Duodenal mucosa (tissue), 2 donors: Measurements from ENCODE around the gene ITPKC.
A peak's percentile ranks its signal among the peaks of the same experiment; 100 is the strongest.
"Not testable (repeated sequence)": the region's sequence is repeated elsewhere in the genome, so short reads cannot be mapped to it uniquely, and the experiment has no call there.

Experiments
- H3K27ac ChIP-seq: one replicate; pipeline ENCODE4 v1.7.0; 2013; ENCODE audit warnings: low read depth, low read length
- H3K27me3 ChIP-seq, 2 donors: one replicate each; pipeline ENCODE4 v1.7.0; 2013; ENCODE audit warnings: low read length in 2 of 2, control low read depth in 1 of 2; ENCODE audit not compliant: insufficient read depth in 2 of 2, control insufficient read depth in 1 of 2
- H3K36me3 ChIP-seq, 2 donors: one replicate each; pipeline ENCODE4 v1.7.0; 2013; ENCODE audit warnings: low read length in 2 of 2, control low read depth in 1 of 2; ENCODE audit not compliant: insufficient read depth in 2 of 2, control insufficient read depth in 1 of 2
- H3K4me1 ChIP-seq, 2 donors: one replicate each; pipeline ENCODE4 v1.7.0; 2013; ENCODE audit warnings: low read length in 2 of 2, control low read depth in 1 of 2; ENCODE audit not compliant: insufficient read depth in 2 of 2, control insufficient read depth in 1 of 2
- H3K4me3 ChIP-seq, 2 donors: one replicate each; pipeline ENCODE4 v1.7.0; 2013; ENCODE audit warnings: low read length in 2 of 2, low read depth in 1 of 2
- H3K9ac ChIP-seq, 2 donors: one replicate each; pipeline ENCODE4 v1.7.0; 2013; ENCODE audit warnings: low read length in 2 of 2, low read depth in 1 of 2
- H3K9me3 ChIP-seq, 2 donors: one replicate each; pipeline ENCODE4 v1.7.0; 2013; ENCODE audit warnings: low read length in 2 of 2, control low read depth in 1 of 2; ENCODE audit not compliant: control insufficient read depth in 1 of 2

Gene ITPKC

DNA sequence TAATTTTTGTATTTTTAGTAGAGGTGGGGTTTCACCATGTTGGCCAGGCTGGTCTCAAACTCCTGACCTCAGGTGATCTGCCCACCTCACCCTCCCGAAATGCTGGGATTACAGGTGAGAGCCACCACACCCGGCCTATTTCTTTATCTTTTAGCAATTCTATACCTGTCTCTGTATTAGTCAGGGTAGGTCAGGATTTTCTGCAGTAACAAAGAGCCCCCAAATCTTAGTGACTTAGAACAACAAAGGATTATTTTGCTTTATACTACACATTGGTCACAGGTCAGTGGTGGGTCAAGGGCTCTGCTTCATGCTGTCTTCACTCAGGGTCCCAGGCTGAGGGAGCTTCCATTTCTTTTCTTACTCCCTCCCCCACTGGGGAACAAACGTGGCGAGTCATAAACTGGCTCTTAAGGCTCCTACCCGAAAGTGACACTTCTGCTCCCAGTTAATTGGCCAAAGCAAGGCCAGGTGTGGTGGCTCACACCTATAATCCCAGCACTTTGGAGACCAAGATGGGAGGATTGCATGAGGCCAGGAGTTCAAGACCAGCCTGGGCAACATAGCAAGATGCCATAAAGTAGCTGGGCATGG lies 6.8 kb downstream of the ITPKC start:
- H3K9me3 ChIP-seq = no peaks in the 10 kb centered on the region
- peaks cover 20 to 25% of the 10 kb centered on the region in 2 donors for H3K4me1 ChIP-seq
- H3K36me3 ChIP-seq = peaks cover 14 to 45% of the 10 kb centered on the region in 2 donors

DNA sequence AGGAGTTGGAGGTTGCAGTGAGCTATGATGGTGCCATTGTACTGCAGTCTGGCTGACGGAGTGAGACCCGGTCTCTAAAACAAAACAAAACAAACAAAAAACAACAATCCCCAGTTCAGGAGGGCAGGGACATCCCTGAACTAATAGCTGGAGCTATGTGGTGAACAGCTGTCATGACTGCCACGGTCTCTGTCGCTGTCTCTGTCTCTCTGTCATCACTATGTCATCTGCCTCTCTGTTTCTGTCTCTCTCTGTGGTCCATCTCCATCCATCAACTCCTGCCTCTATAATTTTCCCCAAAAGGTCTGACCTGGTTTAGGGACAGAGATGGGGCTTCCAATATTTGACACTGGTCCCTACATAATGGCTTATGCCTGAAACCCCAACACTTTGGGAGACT lies 7.4 kb downstream of the ITPKC start:
- H3K27ac ChIP-seq = no peak overlapping the region
- H3K36me3 ChIP-seq = peaks cover 14 to 48% of the 10 kb centered on the region in 2 donors
- H3K27me3 ChIP-seq = no peaks in the 10 kb centered on the region
- H3K4me3 ChIP-seq = no peak overlapping the region
- no peak overlapping the region for H3K9ac ChIP-seq
- H3K9me3 ChIP-seq = no peaks in the 10 kb centered on the region
- H3K4me1 ChIP-seq = peaks cover 20 to 22% of the 10 kb centered on the region in 2 donors

More for the DNA sequence above, 6.8 kb downstream of the ITPKC start:
- no peak overlapping the region for H3K9ac ChIP-seq
- no peaks in the 10 kb centered on the region for H3K27me3 ChIP-seq
- no peak overlapping the region for H3K27ac ChIP-seq
- no peak overlapping the region for H3K4me3 ChIP-seq

DNA sequence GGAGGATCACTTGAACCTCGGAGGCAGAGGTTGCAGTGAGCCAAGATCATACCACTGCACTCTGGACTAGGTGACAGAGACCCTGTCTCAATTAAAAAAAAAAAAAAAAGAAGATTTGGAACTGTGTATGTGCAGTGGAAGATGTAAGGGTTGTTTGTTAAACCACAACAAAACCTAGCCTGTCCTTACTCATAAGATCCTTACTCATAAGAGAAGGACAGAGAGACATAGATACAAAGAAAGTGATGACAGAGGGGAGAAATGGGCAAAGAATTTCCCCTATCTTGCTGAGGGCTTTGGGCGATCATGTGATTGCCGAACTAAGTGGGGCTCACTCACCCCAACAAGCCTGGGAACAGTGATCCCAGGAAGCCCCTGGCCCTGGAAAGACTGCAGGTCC lies 7.9 kb downstream of the ITPKC start:
- H3K36me3 ChIP-seq = peaks cover 14 to 48% of the 10 kb centered on the region in 2 donors
- H3K9ac ChIP-seq = no peak overlapping the region
- no peak overlapping the region for H3K27ac ChIP-seq
- H3K4me3 ChIP-seq = no peak overlapping the region
- no peaks in the 10 kb centered on the region for H3K27me3 ChIP-seq
- no peaks in the 10 kb centered on the region for H3K9me3 ChIP-seq
- H3K4me1 ChIP-seq = peaks cover 14 to 17% of the 10 kb centered on the region in 2 donors

DNA sequence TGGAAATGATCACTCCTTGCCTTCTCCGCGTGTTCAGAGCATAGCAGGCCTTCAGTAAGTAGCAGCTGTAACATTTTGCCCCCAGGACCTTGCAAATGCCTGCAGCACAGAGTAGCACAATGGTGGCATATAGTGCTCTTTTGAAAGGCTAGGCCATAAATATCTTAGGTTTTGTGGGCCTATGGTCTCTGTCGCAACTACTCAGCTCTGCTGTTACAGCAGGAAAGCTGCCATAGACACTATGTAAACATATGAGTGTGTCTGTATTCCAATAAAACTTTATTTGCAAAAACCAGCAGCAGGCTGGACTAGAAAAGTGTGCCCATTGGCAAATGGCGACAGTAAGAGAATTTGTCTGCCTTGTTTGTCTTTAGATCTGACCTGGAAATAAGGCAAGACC lies 9.4 kb downstream of the ITPKC start:
- H3K36me3 ChIP-seq = peaks cover 20 to 62% of the 10 kb centered on the region in 2 donors
- H3K27me3 ChIP-seq = no peaks in the 10 kb centered on the region
- H3K27ac ChIP-seq = no peak overlapping the region
- no peak overlapping the region for H3K4me3 ChIP-seq
- no peaks in the 10 kb centered on the region for H3K9me3 ChIP-seq
- no peak overlapping the region for H3K9ac ChIP-seq
- peaks cover 5 to 8% of the 10 kb centered on the region in 2 donors for H3K4me1 ChIP-seq

DNA sequence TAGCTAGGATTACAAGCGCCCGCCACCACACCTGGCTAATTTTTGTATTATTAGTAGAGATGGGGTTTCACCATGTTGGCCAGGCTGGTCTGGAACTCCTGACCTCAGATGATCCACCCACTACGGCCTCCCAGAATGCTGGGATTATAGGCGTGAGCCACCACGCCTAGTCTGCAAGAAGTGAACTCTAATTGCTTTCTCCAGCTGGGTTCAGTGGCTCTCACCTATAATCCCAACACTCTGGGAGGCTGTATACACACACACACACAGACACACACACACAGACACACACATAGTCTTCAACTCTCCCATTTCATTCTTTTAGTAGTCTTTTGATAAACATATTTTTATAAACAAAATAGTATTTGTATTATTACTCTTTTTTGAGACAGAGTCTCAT lies 13.2 kb downstream of the ITPKC start:
- H3K4me3 ChIP-seq, H3K27me3 ChIP-seq, H3K9ac ChIP-seq, H3K9me3 ChIP-seq, H3K27ac ChIP-seq, H3K4me1 ChIP-seq: not testable (repeated sequence)
- peaks cover 34 to 78% of the 10 kb centered on the region in 2 donors for H3K36me3 ChIP-seq

DNA sequence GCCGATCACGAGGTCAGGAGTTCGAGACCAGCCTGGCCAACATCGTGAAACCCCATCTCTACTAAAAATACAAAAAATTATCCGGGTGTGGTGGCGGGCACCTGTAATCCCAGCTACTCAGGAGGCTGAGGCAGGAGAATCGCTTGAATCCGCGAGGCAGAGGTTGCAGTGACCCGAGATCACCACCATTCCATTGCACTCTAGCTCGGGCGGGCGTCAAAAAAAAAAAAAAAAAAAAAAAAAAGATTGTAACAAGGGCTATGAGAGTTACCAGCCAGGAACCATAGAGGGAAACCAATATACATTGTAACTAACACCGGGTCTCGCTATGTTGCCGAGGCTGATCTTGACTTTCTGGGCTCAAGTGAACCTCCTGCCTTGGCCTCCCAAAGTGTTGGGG lies 15.4 kb downstream of the ITPKC start:
- H3K4me3 ChIP-seq, H3K9ac ChIP-seq, H3K9me3 ChIP-seq, H3K27me3 ChIP-seq, H3K27ac ChIP-seq: not testable (repeated sequence)
- H3K36me3 ChIP-seq = peaks cover 32 to 79% of the 10 kb centered on the region in 2 donors
- H3K4me1 ChIP-seq = peaks cover 11 to 14% of the 10 kb centered on the region in 2 donors

DNA sequence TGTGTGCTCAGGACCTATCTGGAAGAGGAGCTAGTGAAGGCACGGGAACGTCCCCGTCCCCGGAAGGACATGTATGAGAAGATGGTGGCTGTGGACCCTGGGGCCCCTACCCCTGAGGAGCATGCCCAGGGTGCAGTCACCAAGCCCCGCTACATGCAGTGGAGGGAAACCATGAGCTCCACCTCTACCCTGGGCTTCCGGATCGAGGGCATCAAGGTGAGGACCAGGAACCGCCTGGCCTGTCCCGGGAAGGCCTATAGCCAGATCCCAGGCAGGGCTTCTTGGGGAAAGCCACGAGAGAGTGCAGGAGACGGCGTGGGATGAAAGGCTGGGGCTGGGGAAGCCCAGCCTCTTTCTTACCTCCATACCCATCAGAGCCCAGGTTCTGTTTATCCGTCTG lies 16.2 kb downstream of the ITPKC start:
- Histone ChIP-seq H3K9ac (no peak overlapping the region), H3K4me3 (no peak overlapping the region), H3K36me3 (peaks cover 35 to 75% of the 10 kb centered on the region in 2 donors), H3K4me1 (peaks cover 11 to 14% of the 10 kb centered on the region in 2 donors), H3K9me3 (no peaks in the 10 kb centered on the region), H3K27me3 (no peaks in the 10 kb centered on the region), H3K27ac (no peak overlapping the region)

DNA sequence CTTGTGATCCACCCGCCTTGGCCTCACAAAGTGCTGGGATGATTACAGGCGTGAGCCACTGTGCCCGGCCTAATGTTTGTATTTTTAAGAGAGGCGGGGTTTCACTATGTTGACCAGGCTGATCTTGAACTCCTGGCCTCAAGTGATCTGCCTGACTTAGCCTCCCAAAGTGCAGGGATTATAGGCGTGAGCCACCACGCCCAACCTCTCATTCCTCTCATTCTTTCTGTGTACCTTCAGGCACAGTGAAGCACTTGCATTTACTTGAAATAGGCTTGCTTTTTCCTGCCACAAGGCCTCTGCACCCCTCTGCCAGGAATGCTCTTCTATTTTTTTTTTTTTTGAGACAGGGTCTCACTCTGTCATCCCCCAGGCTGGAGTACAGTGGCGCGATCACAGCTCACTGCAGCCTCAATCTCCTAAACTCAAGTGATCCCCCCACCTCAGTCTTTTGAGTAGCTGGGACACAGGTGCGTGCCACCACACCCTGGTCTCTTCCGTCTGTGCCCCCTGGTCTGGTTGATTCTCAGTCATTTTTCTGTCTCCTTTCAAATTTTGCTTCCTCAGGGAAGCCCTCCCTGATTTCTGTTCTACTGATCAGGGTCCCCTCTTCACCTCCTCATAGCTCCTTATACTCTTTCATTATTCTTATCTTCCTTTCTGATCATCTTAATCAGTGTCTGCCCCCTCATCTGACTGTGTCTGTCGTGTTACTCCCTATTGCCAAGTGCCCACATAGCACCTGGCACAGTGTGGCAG lies 18.3 kb downstream of the ITPKC start:
- H3K9ac ChIP-seq = no peak overlapping the region
- no peak overlapping the region for H3K4me3 ChIP-seq
- peak overlapping the region; percentile 6 for H3K27ac ChIP-seq
- peaks cover 46 to 80% of the 10 kb centered on the region in 2 donors for H3K36me3 ChIP-seq
- no peaks in the 10 kb centered on the region for H3K9me3 ChIP-seq
- no peaks in the 10 kb centered on the region for H3K27me3 ChIP-seq
- H3K4me1 ChIP-seq = peaks cover 11 to 19% of the 10 kb centered on the region in 2 donors

DNA sequence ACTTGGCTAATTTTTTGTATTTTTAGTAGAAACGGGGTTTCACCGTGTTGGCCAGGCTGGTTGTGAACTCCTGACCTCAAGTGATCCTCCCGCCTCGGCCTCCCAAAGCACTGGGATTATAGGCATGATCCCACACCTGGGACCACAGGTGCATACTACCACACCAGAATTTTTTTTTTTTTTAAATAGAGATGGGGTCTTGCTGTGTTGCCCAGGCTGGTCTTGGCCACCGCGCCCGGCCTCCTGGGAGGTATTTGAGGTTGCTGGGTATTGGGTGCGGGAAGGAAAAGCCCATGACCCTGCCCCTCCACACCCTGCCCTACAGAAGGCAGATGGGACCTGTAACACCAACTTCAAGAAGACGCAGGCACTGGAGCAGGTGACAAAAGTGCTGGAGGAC lies 19.7 kb downstream of the ITPKC start:
- Histone ChIP-seq H3K27me3 (no peaks in the 10 kb centered on the region), H3K36me3 (peaks cover 45 to 73% of the 10 kb centered on the region in 2 donors), H3K9me3 (no peaks in the 10 kb centered on the region), H3K9ac (peak overlapping the region in 1 of 2 donors; percentile 25), H3K4me3 (no peak overlapping the region), H3K4me1 (peaks cover 11 to 19% of the 10 kb centered on the region in 2 donors), H3K27ac (no peak overlapping the region)

DNA sequence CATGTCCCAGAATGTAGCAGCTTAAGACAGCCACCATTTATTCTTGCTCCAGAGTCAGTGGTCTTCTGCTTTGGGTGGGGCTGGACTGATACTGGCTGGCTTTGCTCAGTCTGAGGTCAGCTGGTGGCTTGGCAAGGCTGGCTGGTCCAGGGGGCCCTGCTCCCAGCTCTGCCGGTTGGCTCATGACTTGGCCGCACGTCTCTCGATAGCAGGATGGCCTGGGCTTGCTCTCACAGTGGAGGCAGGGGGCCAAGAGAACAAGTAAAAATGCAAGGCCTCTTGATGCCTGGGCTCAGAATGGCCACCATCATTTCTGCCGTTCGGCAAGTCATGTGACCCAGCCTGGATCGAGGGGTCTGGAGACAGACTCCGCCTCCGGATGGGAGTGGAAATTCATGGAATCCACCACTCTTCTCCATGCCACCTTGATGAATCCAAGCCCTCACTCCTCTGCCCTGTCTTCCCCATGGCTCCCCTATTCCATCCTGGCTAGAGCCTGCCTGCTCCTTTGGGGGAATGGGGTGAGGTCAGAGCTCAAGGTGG lies 20.3 kb downstream of the ITPKC start:
- H3K36me3 ChIP-seq = peaks cover 45 to 69% of the 10 kb centered on the region in 2 donors
- H3K4me1 ChIP-seq = peaks cover 15 to 19% of the 10 kb centered on the region in 2 donors
- no peaks in the 10 kb centered on the region for H3K27me3 ChIP-seq
- no peak overlapping the region for H3K4me3 ChIP-seq
- H3K9me3 ChIP-seq = no peaks in the 10 kb centered on the region
- peak overlapping the region in 1 of 2 donors; percentile 25 for H3K9ac ChIP-seq
- H3K27ac ChIP-seq = no peak overlapping the region
